Measurements from ENCODE around the gene BCAT1. TPM values are rescaled to one million over a fixed set of nuclear protein-coding genes. Genes with fewer than 3 reads are reported as not detected.

The BCAT1 gene
- total and polyA plus RNA-seq, 2 experiments from 2014 or later, result 53.6 to 181 TPM

DNA sequence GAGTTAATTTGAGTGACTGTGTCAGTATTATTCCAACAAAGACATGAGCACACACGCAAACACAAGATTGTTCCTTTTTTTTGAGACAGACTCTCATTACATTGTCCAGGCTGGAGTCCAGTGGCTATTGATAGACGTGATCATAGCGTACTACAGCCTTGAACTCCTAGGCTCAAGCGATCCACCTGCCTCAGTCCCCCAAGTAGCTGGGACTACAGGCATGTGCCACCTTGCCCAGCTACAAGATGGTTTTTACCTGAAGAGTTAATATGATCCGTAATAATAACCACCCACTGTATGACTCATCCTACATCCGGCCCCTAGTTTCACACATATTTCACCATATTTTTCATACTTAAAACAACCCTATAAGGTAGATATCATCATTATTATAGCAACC lies 26.8 kb downstream of the BCAT1 start (continued):
- TF ChIP-seq ZNF462 (CRISPR knock-in tag; IDR thresholded peaks at IDR 0.05), result no peak

DNA sequence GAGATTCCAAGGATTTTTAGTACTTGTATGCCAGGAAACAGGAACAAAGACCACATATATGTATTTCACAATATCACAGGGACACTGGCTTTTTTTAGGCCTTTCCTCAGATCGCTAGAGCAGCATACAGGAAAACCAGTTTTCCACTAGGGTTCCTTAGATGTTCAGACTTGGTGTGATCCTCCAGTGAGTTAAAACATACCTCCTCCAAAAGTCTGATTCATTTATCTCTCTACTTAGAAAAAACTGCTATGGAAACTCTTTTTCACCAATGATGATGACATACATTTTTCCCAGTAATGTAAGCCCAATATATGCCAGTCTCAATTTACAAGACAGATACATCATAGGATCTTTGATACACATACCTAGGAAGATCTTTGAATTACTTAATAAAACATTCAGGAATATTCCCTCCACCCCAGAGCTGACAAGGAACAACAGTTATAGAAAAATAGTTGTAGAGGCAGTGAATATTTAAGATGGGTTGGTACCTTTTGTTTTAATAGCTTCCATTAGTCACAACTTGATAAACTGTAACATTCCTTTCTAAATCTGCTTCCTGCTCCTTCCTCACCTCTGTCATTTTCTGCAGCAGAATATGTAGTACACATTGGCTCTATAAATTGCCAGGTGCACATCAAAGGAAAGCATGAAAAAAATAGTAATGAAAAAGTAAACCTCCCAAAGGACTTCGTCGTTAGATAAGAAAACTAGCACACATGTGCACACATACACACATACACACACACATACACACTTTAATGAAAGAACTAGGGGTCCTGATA lies 27.5 kb downstream of the BCAT1 start:
- peaks cover 4% of the 10 kb centered on the region; the same call in 1 of the 2 replicates for H4K20me1 ChIP-seq (replicated peaks; ENCODE audit: insufficient read depth)
- ATAC-seq, result no peak
- no peak for TF ChIP-seq ZNF462 (CRISPR knock-in tag; IDR thresholded peaks at IDR 0.05)
- no peak for TF ChIP-seq CREB1 (CRISPR knock-in tag; IDR thresholded peaks at IDR 0.05; ENCODE audit: low read depth)
- TF ChIP-seq, protein P1, sequence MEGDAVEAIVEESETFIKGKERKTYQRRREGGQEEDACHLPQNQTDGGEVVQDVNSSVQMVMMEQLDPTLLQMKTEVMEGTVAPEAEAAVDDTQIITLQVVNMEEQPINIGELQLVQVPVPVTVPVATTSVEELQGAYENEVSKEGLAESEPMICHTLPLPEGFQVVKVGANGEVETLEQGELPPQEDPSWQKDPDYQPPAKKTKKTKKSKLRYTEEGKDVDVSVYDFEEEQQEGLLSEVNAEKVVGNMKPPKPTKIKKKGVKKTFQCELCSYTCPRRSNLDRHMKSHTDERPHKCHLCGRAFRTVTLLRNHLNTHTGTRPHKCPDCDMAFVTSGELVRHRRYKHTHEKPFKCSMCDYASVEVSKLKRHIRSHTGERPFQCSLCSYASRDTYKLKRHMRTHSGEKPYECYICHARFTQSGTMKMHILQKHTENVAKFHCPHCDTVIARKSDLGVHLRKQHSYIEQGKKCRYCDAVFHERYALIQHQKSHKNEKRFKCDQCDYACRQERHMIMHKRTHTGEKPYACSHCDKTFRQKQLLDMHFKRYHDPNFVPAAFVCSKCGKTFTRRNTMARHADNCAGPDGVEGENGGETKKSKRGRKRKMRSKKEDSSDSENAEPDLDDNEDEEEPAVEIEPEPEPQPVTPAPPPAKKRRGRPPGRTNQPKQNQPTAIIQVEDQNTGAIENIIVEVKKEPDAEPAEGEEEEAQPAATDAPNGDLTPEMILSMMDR (conservative IDR thresholded peaks at IDR 0.05; ENCODE audit: low read depth in 2 of 2), result no peak
- no peak for TF ChIP-seq EZH2 (IDR thresholded peaks at IDR 0.05; ENCODE audit: low read depth, unreplicated experiment)
- TF ChIP-seq STAT1 (IDR thresholded peaks at IDR 0.05; ENCODE audit: unreplicated experiment), result no peak
- TF ChIP-seq POLR2AphosphoS5 (IDR thresholded peaks at IDR 0.05; ENCODE audit: low read depth), result no peak

More for the DNA sequence above, 27.5 kb downstream of the BCAT1 start:
- Histone ChIP-seq H2AFZ (no peak overlapping the region), H3K36me3 (ENCODE audit: insufficient read depth) (no peaks in the 10 kb centered on the region), H3K9me2 (ENCODE audit: insufficient read depth) (no peaks in the 10 kb centered on the region), H3K27me3 (ENCODE audit: insufficient read depth) (no peaks in the 10 kb centered on the region), H3K4me3 (no peak overlapping the region), H3K79me2 (replicated peaks; ENCODE audit: insufficient read depth) (peaks cover 92% of the 10 kb centered on the region), H3K4me2 (no peak overlapping the region), H3F3A (replicated peaks; ENCODE audit: low read depth) (no peaks in the 10 kb centered on the region), H3K27ac (ENCODE audit: low read depth) (no peak overlapping the region), H3K4me1 (ENCODE audit: insufficient read depth) (peaks cover 7% of the 10 kb centered on the region; the same call in 1 of the 2 replicates)
- H3K36me3 Mint-ChIP-seq (ENCODE audit: low read depth), result peaks cover 35% of the 10 kb centered on the region
- H3K4me1 Mint-ChIP-seq, result peaks cover 48% of the 10 kb centered on the region
- no peak overlapping the region for H3K4me3 Mint-ChIP-seq
- peak overlapping the region; percentile 22; the same call in 1 of the 2 replicates for H3K27ac Mint-ChIP-seq
- DNase-seq (ENCODE audit: low spot score), result no peak
- 0 out of 3 replicates have a peak, but pooled peaks cover 5% of the 10 kb centered on the region for H3K9me3 Mint-ChIP-seq
- H3K27me3 Mint-ChIP-seq (ENCODE audit: insufficient read depth, low read depth, poor library complexity), result no peaks in the 10 kb centered on the region
